ENCODE measurements around the gene MCHR1.
"Not testable (repeated sequence)": the region's sequence is repeated elsewhere in the genome, so short reads cannot be mapped to it uniquely, and the experiment has no call there.

The MCHR1 gene

GRCh38 chr22:40659166-40659565, 20.1 kb upstream of the MCHR1 start:
- peak; percentile 34 for DNase-seq

- no peak for DNase-seq
Measured at GRCh38 chr22:40660730-40661129, 18.6 kb upstream of the MCHR1 start.

GRCh38 chr22:40661671-40662070, 17.6 kb upstream of the MCHR1 start:
- no peak for DNase-seq

DNA sequence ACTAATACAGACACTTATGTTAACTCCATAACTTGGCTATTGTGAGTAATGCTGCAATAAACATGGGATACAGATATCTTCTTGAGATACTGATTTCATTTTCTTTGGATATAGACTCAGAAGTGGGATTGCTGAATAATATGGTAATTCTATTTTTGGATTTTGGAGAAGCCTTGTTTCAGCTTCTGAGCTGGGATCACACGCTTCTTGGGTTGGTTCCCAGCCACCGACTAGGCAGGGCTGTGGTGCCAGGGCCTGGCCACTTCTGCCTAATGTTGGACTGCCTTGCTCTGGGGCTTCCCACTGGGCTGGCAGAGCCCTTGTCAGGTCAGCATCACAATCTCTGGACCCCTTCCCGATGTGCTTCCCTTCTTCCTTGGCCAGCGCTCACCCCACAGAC, 14.0 kb upstream of the MCHR1 start:
- no peak for DNase-seq

- peak; percentile 60 for DNase-seq
Measured at GRCh38 chr22:40666151-40666848, 13.0 kb upstream of the MCHR1 start.

GRCh38 chr22:40668611-40669411, 10.5 kb upstream of the MCHR1 start:
- no peak for DNase-seq

- no peak for DNase-seq
Measured at GRCh38 chr22:40670058-40670457, 9.2 kb upstream of the MCHR1 start.

DNA sequence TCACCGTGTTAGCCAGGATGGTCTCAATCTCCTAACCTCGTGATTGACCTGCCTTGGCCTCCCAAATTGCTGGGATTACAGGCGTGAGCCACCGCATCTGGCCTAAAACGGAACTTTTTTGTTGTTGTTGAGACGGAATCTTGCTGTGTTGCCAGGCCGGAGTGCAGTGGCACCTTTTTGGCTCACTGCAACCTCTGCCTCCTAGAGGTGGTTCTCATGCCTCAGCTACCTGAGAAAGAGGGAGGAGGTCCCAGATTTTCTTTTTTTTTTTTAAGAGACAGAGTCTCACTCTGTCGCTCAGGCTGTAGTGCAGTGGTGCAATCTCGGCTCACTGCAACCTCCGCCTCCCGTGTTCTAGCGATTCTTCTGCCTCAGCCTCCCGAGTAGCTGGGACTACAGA, 7.9 kb upstream of the MCHR1 start:
- no peak for DNase-seq

- DNase-seq = no peak
Measured at GRCh38 chr22:40671796-40672360, 7.4 kb upstream of the MCHR1 start.

DNA sequence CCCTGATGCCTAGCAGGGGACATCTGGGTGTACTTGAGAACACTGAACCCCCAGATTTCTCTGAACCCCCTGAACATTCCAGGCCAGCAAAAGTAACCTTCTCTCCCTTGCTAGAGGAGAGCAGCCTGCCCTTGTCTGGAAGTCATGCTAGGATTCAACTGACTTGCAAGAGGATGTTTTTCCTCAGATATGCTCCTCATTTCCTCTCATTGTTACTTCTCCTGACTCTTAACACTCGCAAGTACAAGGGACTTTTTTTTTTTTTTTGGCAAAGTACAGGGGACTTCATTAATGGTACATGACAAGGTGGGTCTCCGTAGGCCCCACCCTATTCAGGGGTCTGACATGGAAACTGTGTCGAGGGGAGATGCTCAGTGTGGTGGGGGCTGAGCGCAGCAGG, 6.3 kb upstream of the MCHR1 start:
- DNase-seq = no peak

DNA sequence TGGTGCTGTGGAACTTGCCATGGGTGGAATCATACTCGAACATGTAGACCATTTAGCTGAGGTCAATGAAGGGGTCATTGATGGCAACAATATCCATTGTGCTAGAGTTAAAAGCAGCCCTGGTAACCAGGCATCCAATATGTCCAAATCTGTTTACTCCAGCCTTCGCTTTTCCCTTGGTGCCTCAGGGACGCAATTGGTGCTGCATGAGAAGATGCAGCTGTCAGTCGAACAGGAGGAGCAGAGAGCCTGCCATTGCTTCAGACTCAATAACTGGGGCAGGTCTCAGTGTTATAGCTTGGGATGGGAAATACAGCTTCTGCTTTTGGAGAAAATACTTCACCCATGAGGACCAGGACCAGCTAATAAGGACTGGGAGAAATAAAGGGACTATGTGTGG, 5.0 kb upstream of the MCHR1 start:
- no peak for DNase-seq

DNA sequence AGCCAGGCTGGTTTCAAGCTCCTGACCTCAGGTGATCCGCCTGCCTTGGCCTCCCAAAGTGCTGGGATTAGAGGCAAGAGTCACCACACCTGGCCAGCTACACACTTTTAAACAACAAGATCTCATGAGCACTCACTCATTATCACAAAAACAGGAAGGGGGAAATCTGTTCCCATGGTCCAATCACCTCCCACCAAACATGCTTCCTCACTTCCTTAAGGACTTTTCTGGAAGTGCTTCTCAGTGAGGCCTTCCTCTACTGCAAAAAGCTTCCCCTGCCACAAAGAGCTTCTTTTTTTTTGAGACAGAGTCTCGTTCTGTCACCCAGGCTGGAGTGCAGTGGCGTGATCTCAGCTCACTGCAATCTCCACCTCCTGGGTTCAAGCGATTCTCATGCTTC, 3.1 kb upstream of the MCHR1 start:
- DNase-seq = not testable (repeated sequence)

- DNase-seq = no peak
Measured at GRCh38 chr22:40676644-40677043, 2.6 kb upstream of the MCHR1 start.

DNA sequence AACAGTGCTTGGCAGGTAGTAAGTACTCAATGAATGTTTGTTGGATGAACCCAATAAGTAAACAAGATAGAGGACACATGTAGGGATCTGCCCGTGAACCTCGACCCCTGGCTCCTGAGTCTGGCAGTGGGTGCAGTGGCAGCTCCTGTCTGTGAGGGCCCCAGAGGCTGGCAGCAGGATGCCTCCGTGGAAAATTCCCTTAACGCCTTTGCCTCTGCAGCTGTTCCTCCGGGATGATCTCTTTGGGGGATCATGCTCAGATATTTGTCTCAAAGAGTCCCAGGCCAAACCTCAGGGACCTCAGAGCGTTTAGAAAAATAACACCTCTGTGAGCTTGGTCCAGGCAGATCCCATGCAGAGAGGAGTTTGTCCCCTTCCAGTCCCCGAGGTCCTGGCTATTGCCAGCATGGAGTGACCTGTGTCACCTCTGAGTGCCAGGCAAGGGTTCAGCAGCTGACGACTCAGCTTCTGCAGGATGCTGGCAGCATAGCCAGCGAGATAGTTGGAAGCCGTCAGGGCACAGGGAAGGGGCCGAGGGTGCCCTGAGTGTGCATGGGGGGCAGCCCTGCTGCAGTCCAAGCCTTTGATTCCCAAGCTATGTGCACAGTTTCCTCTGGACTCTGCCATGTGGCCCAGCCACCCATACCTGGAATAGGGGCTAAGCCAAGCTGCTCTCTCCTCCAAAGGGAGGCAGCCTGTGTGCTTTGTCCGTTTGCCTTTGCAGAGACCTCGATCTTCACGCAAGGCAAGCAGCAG, 613 bp upstream of the MCHR1 start:
- DNase-seq = peak; percentile 10

DNA sequence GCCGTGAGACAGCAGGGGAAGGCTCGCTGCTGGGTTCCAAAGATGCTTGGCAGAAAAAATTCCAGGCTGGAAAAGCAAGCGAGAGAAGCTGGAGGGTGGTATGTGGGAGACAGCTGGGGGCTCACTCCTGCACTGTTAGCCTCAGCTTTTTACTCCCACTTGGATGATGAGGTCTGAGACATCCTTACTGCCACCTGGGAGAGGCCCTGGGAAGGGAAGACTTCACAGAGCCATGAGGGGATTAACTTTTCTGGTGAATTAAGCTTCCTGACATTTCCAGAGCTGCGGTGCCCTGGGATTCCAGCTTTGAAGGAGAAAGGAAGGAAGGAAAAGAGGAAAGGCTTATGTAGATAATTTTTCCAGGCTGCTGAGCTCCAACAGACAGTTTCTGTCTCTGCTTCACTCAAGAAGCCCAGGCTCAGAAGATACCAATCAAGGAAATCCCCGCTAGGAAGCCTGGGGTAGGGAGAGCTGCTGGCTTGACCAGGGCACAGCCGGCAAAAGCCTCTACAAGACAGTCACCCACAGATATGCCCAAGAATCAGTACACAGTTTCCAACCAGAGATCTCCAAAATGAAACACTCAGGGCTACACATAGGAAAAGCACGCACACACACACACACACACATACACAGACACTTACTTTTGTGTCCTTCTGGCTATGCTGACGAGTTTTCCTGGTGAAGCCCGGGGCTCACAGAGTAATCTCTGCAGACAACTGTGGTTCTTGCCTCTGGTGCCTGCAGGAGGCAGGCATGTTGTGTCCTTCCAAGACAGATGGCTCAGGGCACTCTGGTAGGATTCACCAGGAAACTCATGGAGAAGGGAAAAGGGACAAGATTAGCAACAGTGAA, 907 bp downstream of the MCHR1 start:
- DNase-seq = peak; percentile 90

DNA sequence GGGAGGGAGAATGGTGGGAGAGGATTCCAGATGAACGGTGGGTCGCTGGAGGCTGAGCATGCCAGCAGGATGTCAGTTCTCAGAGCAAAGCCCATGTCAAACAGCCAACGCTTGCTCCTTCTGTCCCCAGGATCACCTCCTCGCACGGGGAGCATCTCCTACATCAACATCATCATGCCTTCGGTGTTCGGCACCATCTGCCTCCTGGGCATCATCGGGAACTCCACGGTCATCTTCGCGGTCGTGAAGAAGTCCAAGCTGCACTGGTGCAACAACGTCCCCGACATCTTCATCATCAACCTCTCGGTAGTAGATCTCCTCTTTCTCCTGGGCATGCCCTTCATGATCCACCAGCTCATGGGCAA, 1.5 kb downstream of the MCHR1 start:
- no peak for DNase-seq

- DNase-seq = no peak
Measured at GRCh38 chr22:40681451-40681850, 2.2 kb downstream of the MCHR1 start.

GRCh38 chr22:40684728-40685127, 5.4 kb downstream of the MCHR1 start:
- peak; percentile 94 for DNase-seq

GRCh38 chr22:40685406-40685805, 6.1 kb downstream of the MCHR1 start:
- DNase-seq = no peak

- DNase-seq = no peak
Measured at GRCh38 chr22:40687706-40688105, 8.4 kb downstream of the MCHR1 start.

DNA sequence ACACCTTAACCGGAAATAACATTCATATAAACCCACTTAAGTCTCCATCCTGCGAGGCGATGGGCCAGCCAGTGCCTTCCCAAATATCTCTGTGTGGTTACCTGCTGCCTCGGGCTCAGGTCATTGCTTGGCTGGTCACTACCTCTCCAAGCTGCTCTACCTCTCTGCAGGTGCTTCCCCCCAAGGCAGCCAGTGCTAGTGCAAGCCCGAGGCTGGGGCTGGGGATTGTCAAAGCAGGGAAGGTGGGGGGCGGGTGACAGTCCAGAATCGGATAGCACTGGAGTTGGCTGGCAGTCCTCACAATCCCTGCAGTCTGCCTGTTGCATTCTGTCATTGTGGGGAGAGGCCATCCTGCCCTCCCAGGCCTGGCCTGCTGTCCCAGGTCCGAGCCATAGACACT, 11.1 kb downstream of the MCHR1 start:
- peak; percentile 17 for DNase-seq

- DNase-seq = no peak
Measured at GRCh38 chr22:40691532-40691931, 12.2 kb downstream of the MCHR1 start.

DNA sequence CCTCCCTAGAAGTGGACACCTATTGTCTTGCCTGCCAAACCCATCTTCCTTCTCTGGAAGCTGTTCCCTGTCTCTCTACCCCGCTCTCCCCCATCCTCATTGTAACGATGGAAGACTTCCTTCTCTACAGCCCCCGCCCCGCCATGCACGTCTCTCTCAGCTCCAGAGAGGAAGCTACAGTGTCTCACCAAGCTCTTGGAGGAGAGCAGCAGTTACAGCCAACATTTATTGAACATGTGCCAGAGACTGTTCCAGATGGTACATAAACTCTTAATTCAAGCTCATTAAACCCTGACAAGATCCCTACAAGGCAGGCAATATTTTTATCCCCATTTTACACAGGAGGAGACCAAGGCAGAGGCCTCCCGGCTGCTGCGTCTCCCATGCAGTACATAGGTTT, 15.1 kb downstream of the MCHR1 start:
- DNase-seq = peak; percentile 75

All from NCI-H82 (cell line).